ENCODE results near the gene TNFRSF19.

The TNFRSF19 gene

DNA sequence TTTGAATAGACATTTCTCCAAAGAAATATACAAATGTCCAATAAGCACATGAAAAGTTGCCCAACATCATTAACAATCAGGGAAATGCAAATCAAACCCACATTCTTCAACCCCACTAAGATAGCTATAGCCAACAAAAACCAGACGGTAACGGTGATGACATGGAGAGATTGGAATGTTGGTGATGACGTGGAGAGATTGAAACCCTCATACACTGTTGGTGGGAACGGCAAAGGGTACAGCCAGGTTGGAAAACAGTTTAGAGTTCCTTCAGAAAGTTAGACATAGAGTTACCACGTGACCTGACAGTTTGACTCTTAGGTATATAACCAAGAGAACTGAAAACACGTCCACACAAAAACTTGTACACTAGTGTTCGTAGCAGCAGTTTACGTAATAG lies 48.1 kb downstream of the TNFRSF19 start:
- no peak overlapping the region; the same call in 1 of the 2 replicates for H3K27ac ChIP-seq (ENCODE audit: low read depth, low read length)
- H3K27me3 ChIP-seq (ENCODE audit: control insufficient read depth, insufficient read depth, low read length), result no peaks in the 10 kb centered on the region
- H3K4me1 ChIP-seq (ENCODE audit: control insufficient read depth, insufficient read depth, low read length), result peaks cover 10% of the 10 kb centered on the region
- H3K9ac ChIP-seq (ENCODE audit: low read length), result no peak overlapping the region
- no peak overlapping the region for H3K4me3 ChIP-seq (ENCODE audit: low read depth, low read length)
- peaks cover 3% of the 10 kb centered on the region; the same call in 1 of the 2 replicates for H3K9me3 ChIP-seq (ENCODE audit: control insufficient read depth, insufficient read depth, low read depth, low read length)
- H3K36me3 ChIP-seq (ENCODE audit: control insufficient read depth, insufficient read depth, low read length), result no peaks in the 10 kb centered on the region

DNA sequence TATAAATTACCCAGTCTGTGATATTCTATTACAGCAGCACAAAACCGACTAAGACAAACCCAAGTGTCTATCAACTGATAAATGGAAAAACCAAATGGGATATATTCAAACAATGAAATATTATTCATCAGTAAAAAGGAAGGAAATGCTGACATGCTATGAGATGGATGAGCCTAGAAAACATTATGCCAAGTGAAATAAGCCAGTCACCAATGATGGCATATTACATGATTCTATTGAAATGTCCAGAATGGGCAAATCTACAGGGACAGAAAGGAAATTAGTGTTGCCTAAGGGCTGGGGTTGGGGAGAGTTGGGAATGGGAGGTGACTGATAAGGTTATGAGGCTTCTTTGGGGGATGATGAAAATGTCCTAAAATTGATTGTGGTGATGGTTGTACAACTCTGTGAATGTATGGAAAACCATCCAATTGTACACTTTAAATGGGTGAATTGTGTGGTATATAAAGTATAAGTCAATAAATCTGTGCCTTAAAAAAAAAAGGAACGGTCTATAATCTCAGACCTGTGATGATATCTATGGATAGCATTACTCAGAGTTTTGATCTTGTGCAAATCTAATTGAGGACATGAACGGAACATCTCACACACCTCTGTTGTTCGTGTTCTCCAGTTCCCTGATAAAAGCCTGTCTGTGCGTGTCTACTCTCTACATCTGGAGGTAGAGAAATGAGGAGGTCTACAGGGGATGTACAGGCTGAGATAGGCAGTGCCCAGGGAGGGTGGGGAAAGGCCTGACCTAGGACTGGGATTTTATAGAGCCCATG lies 49.0 kb downstream of the TNFRSF19 start:
- no peaks in the 10 kb centered on the region for H3K36me3 ChIP-seq (ENCODE audit: control insufficient read depth, insufficient read depth, low read length)
- no peak overlapping the region for H3K4me3 ChIP-seq (ENCODE audit: low read depth, low read length)
- H3K9ac ChIP-seq (ENCODE audit: low read length), result no peak overlapping the region
- peaks cover 10% of the 10 kb centered on the region for H3K4me1 ChIP-seq (ENCODE audit: control insufficient read depth, insufficient read depth, low read length)
- no peak overlapping the region for H3K27ac ChIP-seq (ENCODE audit: low read depth, low read length)
- H3K27me3 ChIP-seq (ENCODE audit: control insufficient read depth, insufficient read depth, low read length), result no peaks in the 10 kb centered on the region
- H3K9me3 ChIP-seq (ENCODE audit: control insufficient read depth, insufficient read depth, low read depth, low read length), result peaks cover 4% of the 10 kb centered on the region; the same call in 1 of the 2 replicates

GRCh38 chr13:23620211-23620610 lies 50.0 kb downstream of the TNFRSF19 start:
- Histone ChIP-seq H3K4me1 (ENCODE audit: control insufficient read depth, insufficient read depth, low read length) (peaks cover 10% of the 10 kb centered on the region; the same call in 1 of the 2 replicates), H3K36me3 (ENCODE audit: control insufficient read depth, insufficient read depth, low read length) (no peaks in the 10 kb centered on the region), H3K27me3 (ENCODE audit: control insufficient read depth, insufficient read depth, low read length) (no peaks in the 10 kb centered on the region)

GRCh38 chr13:23620613-23621315 lies 50.6 kb downstream of the TNFRSF19 start:
- Histone ChIP-seq H3K9ac (ENCODE audit: low read length) (no peak overlapping the region), H3K4me3 (ENCODE audit: low read depth, low read length) (no peak overlapping the region), H3K4me1 (ENCODE audit: control insufficient read depth, insufficient read depth, low read length) (peaks cover 10% of the 10 kb centered on the region; the same call in 1 of the 2 replicates), H3K27ac (ENCODE audit: low read depth, low read length) (no peak overlapping the region), H3K9me3 (ENCODE audit: control insufficient read depth, insufficient read depth, low read depth, low read length) (peaks cover 4% of the 10 kb centered on the region; the same call in 1 of the 2 replicates), H3K36me3 (ENCODE audit: control insufficient read depth, insufficient read depth, low read length) (no peaks in the 10 kb centered on the region), H3K27me3 (ENCODE audit: control insufficient read depth, insufficient read depth, low read length) (no peaks in the 10 kb centered on the region)

More at GRCh38 chr13:23620211-23620610, 50.0 kb downstream of the TNFRSF19 start:
- no peak overlapping the region for H3K27ac ChIP-seq (ENCODE audit: low read depth, low read length)
- H3K4me3 ChIP-seq (ENCODE audit: low read depth, low read length), result no peak overlapping the region
- H3K9ac ChIP-seq (ENCODE audit: low read length), result no peak overlapping the region
- H3K9me3 ChIP-seq (ENCODE audit: control insufficient read depth, insufficient read depth, low read depth, low read length), result peaks cover 4% of the 10 kb centered on the region; the same call in 1 of the 2 replicates

DNA sequence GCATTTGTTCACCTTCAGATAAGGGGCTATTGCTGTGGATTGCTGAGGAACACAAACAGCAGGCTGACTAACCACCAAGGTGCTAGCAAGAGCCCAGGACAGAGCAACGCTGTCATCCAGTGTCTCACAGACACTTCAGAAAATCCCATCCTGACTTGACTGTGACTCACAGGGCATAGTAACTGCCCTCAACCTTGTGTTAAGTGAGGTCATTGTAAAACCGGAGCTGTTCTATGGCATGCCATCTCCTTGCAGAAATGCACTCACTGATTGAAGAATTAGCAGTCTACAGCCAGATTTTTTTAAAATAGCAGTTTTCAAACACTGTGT lies 51.1 kb downstream of the TNFRSF19 start:
- no peak overlapping the region for H3K9ac ChIP-seq (ENCODE audit: low read length)
- peaks cover 4% of the 10 kb centered on the region; the same call in 1 of the 2 replicates for H3K9me3 ChIP-seq (ENCODE audit: control insufficient read depth, insufficient read depth, low read depth, low read length)
- no peak overlapping the region for H3K27ac ChIP-seq (ENCODE audit: low read depth, low read length)
- H3K27me3 ChIP-seq (ENCODE audit: control insufficient read depth, insufficient read depth, low read length), result no peaks in the 10 kb centered on the region
- no peak overlapping the region for H3K4me3 ChIP-seq (ENCODE audit: low read depth, low read length)
- peaks cover 10% of the 10 kb centered on the region; the same call in 1 of the 2 replicates for H3K4me1 ChIP-seq (ENCODE audit: control insufficient read depth, insufficient read depth, low read length)
- no peaks in the 10 kb centered on the region for H3K36me3 ChIP-seq (ENCODE audit: control insufficient read depth, insufficient read depth, low read length)

- Histone ChIP-seq H3K4me3 (ENCODE audit: low read depth, low read length) (no peak overlapping the region), H3K27ac (ENCODE audit: low read depth, low read length) (no peak overlapping the region), H3K27me3 (ENCODE audit: control insufficient read depth, insufficient read depth, low read length) (no peaks in the 10 kb centered on the region), H3K9ac (ENCODE audit: low read length) (no peak overlapping the region), H3K36me3 (ENCODE audit: control insufficient read depth, insufficient read depth, low read length) (no peaks in the 10 kb centered on the region), H3K4me1 (ENCODE audit: control insufficient read depth, insufficient read depth, low read length) (peaks cover 20% of the 10 kb centered on the region; the same call in 1 of the 2 replicates), H3K9me3 (ENCODE audit: control insufficient read depth, insufficient read depth, low read depth, low read length) (peaks cover 4% of the 10 kb centered on the region; the same call in 1 of the 2 replicates)
These were observed 52.8 kb downstream of the TNFRSF19 start for GRCh38 chr13:23622985-23623384.

- H3K9me3 ChIP-seq (ENCODE audit: control insufficient read depth, insufficient read depth, low read depth, low read length), result peaks cover 4% of the 10 kb centered on the region; the same call in 1 of the 2 replicates
- no peak overlapping the region for H3K27ac ChIP-seq (ENCODE audit: low read depth, low read length)
- no peaks in the 10 kb centered on the region for H3K27me3 ChIP-seq (ENCODE audit: control insufficient read depth, insufficient read depth, low read length)
- H3K4me1 ChIP-seq (ENCODE audit: control insufficient read depth, insufficient read depth, low read length), result peaks cover 18% of the 10 kb centered on the region; the same call in 1 of the 2 replicates
- H3K9ac ChIP-seq (ENCODE audit: low read length), result no peak overlapping the region
- H3K4me3 ChIP-seq (ENCODE audit: low read depth, low read length), result no peak overlapping the region
- no peaks in the 10 kb centered on the region for H3K36me3 ChIP-seq (ENCODE audit: control insufficient read depth, insufficient read depth, low read length)
These were observed 53.2 kb downstream of the TNFRSF19 start for GRCh38 chr13:23623394-23623793.

DNA sequence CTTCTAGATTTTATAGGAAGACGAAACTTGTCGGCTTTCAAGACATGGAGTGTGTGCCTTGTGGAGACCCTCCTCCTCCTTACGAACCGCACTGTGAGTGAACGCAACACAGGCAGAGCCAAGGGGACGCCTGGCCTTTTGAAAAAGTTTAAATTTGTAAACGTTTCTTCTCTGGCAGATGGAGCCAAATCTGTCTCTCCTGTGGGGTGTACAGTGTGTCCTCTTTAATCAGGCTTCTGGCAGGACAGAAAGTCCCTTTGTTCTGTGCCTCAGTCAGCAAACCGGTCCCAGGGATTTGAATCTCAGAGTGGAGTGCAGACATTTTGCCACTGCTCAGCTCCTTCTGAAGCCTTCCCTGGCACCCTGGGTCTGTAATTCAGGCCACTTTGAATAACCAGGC lies 56.5 kb downstream of the TNFRSF19 start:
- no peak overlapping the region for H3K27ac ChIP-seq (ENCODE audit: low read depth, low read length)
- H3K27me3 ChIP-seq (ENCODE audit: control insufficient read depth, insufficient read depth, low read length), result no peaks in the 10 kb centered on the region
- H3K4me1 ChIP-seq (ENCODE audit: control insufficient read depth, insufficient read depth, low read length), result peaks cover 39% of the 10 kb centered on the region
- H3K4me3 ChIP-seq (ENCODE audit: low read depth, low read length), result no peak overlapping the region
- H3K9me3 ChIP-seq (ENCODE audit: control insufficient read depth, insufficient read depth, low read depth, low read length), result peaks cover 4% of the 10 kb centered on the region; the same call in 1 of the 2 replicates
- H3K9ac ChIP-seq (ENCODE audit: low read length), result no peak overlapping the region
- H3K36me3 ChIP-seq (ENCODE audit: control insufficient read depth, insufficient read depth, low read length), result no peaks in the 10 kb centered on the region

DNA sequence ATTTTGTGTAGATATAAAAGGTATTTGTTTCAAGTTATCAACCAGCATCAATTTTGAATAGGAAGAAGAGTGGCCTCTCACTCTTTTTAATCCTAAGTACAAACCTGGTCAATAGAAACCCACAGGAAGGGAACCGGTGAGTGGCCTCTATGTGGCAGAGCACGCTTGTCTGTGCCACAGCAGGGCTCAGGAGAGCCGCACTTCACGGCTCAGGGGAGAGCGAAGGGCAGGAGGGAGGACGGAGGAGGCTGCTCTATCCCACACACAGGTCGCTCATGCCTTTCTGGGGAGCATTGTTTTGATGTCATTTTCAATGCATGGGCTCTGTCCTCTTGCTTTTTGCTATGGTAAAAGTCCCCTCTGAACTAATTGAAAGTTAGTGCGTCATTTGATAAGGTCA lies 57.2 kb downstream of the TNFRSF19 start:
- Histone ChIP-seq H3K36me3 (ENCODE audit: control insufficient read depth, insufficient read depth, low read length) (no peaks in the 10 kb centered on the region), H3K4me3 (ENCODE audit: low read depth, low read length) (no peak overlapping the region), H3K4me1 (ENCODE audit: control insufficient read depth, insufficient read depth, low read length) (peaks cover 46% of the 10 kb centered on the region), H3K27ac (ENCODE audit: low read depth, low read length) (no peak overlapping the region), H3K9me3 (ENCODE audit: control insufficient read depth, insufficient read depth, low read depth, low read length) (peaks cover 4% of the 10 kb centered on the region; the same call in 1 of the 2 replicates), H3K9ac (ENCODE audit: low read length) (no peak overlapping the region), H3K27me3 (ENCODE audit: control insufficient read depth, insufficient read depth, low read length) (no peaks in the 10 kb centered on the region)

DNA sequence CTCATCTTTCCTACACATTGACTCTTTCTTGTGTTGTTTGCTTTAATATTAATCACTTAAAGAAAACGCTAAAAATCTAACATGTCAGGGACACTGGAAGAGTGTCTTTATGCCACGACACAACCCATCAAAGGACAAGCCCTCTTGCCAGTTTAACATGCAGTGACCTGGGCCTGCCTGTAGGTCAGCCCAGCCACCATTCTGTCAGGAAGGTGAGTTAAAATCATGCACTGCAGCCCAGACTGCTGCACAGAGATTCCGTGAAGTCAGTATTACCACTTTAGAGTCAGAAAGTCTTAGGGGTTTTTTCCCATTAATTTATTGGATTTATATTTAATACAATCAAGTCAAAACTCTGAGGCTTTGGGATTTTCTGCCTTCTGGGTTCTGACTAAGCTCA lies 58.0 kb downstream of the TNFRSF19 start:
- H3K36me3 ChIP-seq (ENCODE audit: control insufficient read depth, insufficient read depth, low read length), result no peaks in the 10 kb centered on the region
- no peak overlapping the region for H3K27ac ChIP-seq (ENCODE audit: low read depth, low read length)
- no peaks in the 10 kb centered on the region for H3K27me3 ChIP-seq (ENCODE audit: control insufficient read depth, insufficient read depth, low read length)
- no peak overlapping the region for H3K9ac ChIP-seq (ENCODE audit: low read length)
- H3K4me3 ChIP-seq (ENCODE audit: low read depth, low read length), result no peak overlapping the region
- peaks cover 49% of the 10 kb centered on the region for H3K4me1 ChIP-seq (ENCODE audit: control insufficient read depth, insufficient read depth, low read length)
- H3K9me3 ChIP-seq (ENCODE audit: control insufficient read depth, insufficient read depth, low read depth, low read length), result peaks cover 2% of the 10 kb centered on the region; the same call in 1 of the 2 replicates
